Cardiac muscle cell (in vitro differentiated cells and primary cell): Measurements from ENCODE around the gene SH3RF1. TPM values are rescaled to one million over a fixed set of nuclear protein-coding genes. Genes with fewer than 3 reads are reported as not detected.

Experiments used
- DNase-seq, 2 donors: peaks; one replicate each; pipeline versions ENCODE4 v3.0.0 to v3.0.0-alpha.2; 2010 to 2017; ENCODE audit warnings: low read depth in 1 of 2, low spot score in 1 of 2
- H3K27ac ChIP-seq: fragments of 200-600 bp; sonication (generic); 2 replicates; pipeline ENCODE4 v1.5.1; 2016
- H3K27me3 ChIP-seq: fragments of 200-600 bp; sonication (generic); 2 replicates; pipeline ENCODE4 v1.6.0; 2016; ENCODE audit warnings: control low read depth
- H3K36me3 ChIP-seq: fragments of 200-600 bp; sonication (generic); 2 replicates; pipeline ENCODE4 v1.5.1; 2016; ENCODE audit warnings: control low read depth
- H3K4me1 ChIP-seq: fragments of 200-600 bp; sonication (generic); 2 replicates; pipeline ENCODE4 v1.8.1; 2017; ENCODE audit warnings: low read depth, mild to moderate bottlenecking, mixed run types
- H3K4me3 ChIP-seq: fragments of 200-600 bp; sonication (generic); 2 replicates; pipeline ENCODE4 v1.5.1; 2016; ENCODE audit warnings: mild to moderate bottlenecking
- H3K9me3 ChIP-seq: fragments of 200-600 bp; sonication (generic); 2 replicates; pipeline ENCODE4 v1.5.1; 2017; ENCODE audit warnings: low read depth, mild to moderate bottlenecking, control low read depth
- CTCF ChIP-seq: IDR thresholded peaks from 2 replicates; pipeline ENCODE4 v1.5.1; 2012; ENCODE audit warnings: low read depth, mild to moderate bottlenecking, low read length
- polyA plus RNA-seq: library from polyadenylated mRNA; unstranded; fragments of >200 nt; fragmentation: Nextera tagmentation; extraction: Ambion mirVana; gene quantifications from 2 replicates; pipeline ENCODE4 v1.2.1, GENCODE V29; 2016
- total RNA-seq: library from RNA; depleted of rRNA; stranded (reverse); fragments of >200 nt; gene quantifications from 2 replicates; pipeline ENCODE4 v1.2.3, GENCODE V29; 2016

Gene SH3RF1
- total and polyA plus RNA-seq, 2 experiments from 2014 or later: 3.4 to 4.3 TPM

- no peak for TF ChIP-seq CTCF
- H3K4me3 ChIP-seq: no peak overlapping the region
Measured at GRCh38 chr4:169079942-169080827, 190.6 kb downstream of the SH3RF1 start.

GRCh38 chr4:169074117-169074516, 196.6 kb downstream of the SH3RF1 start:
- H3K27me3 ChIP-seq: no peaks in the 10 kb centered on the region
- H3K36me3 ChIP-seq: no peaks in the 10 kb centered on the region
- no peak overlapping the region for H3K4me3 ChIP-seq
- TF ChIP-seq CTCF: no peak
- no peak overlapping the region for H3K27ac ChIP-seq
- H3K4me1 ChIP-seq: no peaks in the 10 kb centered on the region
- no peaks in the 10 kb centered on the region for H3K9me3 ChIP-seq
- no peak for DNase-seq

More at GRCh38 chr4:169079942-169080827, 190.6 kb downstream of the SH3RF1 start:
- no peaks in the 10 kb centered on the region for H3K4me1 ChIP-seq
- H3K27ac ChIP-seq: no peak overlapping the region
- DNase-seq: peak in 1 of 2 donors; percentile 88
- no peaks in the 10 kb centered on the region for H3K27me3 ChIP-seq
- H3K9me3 ChIP-seq: no peaks in the 10 kb centered on the region
- H3K36me3 ChIP-seq: no peaks in the 10 kb centered on the region

- no peaks in the 10 kb centered on the region for H3K36me3 ChIP-seq
- no peaks in the 10 kb centered on the region for H3K4me1 ChIP-seq
- no peaks in the 10 kb centered on the region for H3K27me3 ChIP-seq
- no peak overlapping the region for H3K4me3 ChIP-seq
- H3K9me3 ChIP-seq: no peaks in the 10 kb centered on the region
- DNase-seq: no peak
- no peak overlapping the region for H3K27ac ChIP-seq
- TF ChIP-seq CTCF: no peak
Measured at GRCh38 chr4:169071747-169072146, 199.0 kb downstream of the SH3RF1 start.

GRCh38 chr4:169070895-169071218, 199.9 kb downstream of the SH3RF1 start:
- no peak overlapping the region for H3K27ac ChIP-seq
- DNase-seq: peak in 1 of 2 donors; percentile 33

GRCh38 chr4:169070071-169070894, 200.5 kb downstream of the SH3RF1 start:
- Histone ChIP-seq H3K27ac (no peak overlapping the region), H3K36me3 (no peaks in the 10 kb centered on the region), H3K4me3 (no peak overlapping the region), H3K27me3 (no peaks in the 10 kb centered on the region), H3K4me1 (no peaks in the 10 kb centered on the region), H3K9me3 (no peaks in the 10 kb centered on the region)
- peak in 1 of 2 donors; percentile 97 for DNase-seq
- no peak for TF ChIP-seq CTCF

More at GRCh38 chr4:169070895-169071218, 199.9 kb downstream of the SH3RF1 start:
- TF ChIP-seq CTCF: no peak
- Histone ChIP-seq H3K9me3 (no peaks in the 10 kb centered on the region), H3K36me3 (no peaks in the 10 kb centered on the region), H3K4me3 (no peak overlapping the region), H3K4me1 (no peaks in the 10 kb centered on the region), H3K27me3 (no peaks in the 10 kb centered on the region)
